ENCODE measurements around the gene FHL3.

FHL3 gene, protein sequence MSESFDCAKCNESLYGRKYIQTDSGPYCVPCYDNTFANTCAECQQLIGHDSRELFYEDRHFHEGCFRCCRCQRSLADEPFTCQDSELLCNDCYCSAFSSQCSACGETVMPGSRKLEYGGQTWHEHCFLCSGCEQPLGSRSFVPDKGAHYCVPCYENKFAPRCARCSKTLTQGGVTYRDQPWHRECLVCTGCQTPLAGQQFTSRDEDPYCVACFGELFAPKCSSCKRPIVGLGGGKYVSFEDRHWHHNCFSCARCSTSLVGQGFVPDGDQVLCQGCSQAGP

DNA sequence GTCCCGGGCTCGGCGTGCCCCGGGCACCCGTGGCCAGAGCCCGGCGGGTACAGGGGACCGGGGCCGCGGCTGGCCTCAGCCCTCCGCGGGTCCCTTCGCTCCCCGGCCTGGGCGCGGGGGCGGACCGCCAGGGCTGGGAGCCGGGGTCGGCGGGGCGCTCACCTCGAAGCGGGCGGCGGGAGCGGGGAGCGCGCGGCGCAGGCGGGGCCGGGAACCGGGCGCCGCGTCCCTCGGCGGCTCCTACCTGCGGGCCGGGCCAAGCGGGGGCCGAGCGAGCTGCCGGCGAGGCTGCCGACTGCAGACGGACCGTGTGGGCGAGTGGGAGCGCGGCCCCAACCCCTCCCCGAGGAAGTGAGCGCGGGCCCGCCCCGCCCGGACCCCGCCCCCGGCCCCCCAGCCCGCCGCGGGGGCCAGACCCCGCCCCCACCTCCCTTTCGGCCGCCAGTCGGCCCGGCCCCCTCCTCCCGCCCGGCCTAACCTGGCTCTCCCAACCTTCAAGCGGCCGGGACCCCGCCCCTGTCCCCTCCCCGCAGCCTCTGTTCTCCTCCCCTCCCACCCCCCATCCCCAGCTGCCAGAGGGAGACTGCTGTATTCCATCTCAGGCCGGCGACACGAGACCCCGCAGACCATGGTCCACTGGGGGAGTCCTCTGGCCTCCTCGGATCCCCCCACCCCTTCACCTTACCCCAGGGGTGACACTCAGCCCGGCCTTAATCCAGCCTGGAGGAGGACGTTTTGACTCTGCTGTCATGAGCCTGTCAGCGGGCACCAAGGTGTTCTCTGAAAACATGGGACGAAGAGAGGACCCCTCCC, at the start of gene FHL3:
FHL3 (minus strand) TSS at position 320 of the 813 bp plus-strand sequence. CDS start 6,102 bp downstream, outside the sequence.
- peak; percentile 98 for DNase-seq

DNA sequence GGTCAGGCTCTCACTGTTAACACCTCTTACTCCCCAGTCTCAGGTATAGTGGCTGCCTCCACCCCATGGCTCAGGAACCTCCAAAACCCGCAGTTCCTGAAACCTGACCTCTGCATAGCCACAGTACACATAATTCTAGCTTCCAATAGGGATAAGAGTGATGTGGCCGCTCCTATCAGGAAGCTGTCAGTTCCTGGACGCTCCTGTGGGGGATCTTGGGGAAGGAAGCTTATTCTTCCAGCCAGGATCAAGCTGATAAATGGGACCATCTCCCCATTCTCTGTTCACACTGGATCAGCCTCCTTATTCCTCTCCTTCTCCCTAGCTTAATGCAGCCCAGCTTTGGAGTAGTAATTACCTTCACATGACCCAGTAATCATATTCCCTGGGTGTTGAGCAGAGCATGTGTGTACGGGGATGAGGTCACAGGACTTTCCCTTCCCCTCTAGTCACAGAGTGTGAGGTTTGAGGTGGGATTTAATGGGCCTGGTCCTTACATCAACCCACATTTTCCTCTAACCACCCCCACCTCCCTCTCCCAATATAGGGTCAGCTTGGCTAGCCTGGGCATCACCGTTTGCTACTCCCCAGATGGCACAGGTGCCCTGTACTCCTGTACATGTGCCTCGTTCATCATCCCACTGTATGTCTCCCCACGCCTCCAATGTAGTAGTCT, 48.2 kb upstream of the FHL3 start:
- peak; percentile 99 for DNase-seq

DNA sequence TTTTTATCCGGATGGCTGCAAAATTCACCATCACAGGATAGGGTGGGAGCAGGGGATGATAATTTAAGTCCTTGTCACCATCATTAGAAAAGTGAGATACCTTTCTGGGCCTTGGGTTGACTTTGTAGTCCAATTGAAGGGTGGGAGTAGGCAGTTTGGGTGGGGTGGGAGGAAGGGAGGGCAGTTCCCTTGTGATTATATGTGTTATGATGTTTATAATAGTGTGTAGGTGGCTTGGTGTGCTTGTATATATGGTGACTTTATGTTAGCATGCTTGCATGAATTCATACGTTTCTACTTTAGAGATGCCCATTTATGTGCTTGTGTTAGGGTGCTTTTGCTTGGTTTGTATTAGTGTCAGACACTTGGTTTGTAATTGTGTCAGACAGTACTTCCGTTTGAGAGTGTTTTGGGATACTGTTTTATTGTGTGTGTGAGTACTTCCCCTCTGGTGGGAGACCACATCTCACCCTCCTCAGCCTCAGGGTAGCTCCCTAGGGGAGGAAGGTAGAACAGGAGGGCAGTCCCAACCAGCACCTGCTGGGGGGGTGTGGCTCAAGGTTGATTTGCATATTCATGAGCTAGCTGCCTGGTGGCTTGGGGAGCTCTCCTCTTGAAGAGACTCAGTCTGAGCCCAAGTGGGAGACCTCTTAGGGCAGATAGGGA, 47.6 kb upstream of the FHL3 start:
- peak; percentile 99 for DNase-seq

DNA sequence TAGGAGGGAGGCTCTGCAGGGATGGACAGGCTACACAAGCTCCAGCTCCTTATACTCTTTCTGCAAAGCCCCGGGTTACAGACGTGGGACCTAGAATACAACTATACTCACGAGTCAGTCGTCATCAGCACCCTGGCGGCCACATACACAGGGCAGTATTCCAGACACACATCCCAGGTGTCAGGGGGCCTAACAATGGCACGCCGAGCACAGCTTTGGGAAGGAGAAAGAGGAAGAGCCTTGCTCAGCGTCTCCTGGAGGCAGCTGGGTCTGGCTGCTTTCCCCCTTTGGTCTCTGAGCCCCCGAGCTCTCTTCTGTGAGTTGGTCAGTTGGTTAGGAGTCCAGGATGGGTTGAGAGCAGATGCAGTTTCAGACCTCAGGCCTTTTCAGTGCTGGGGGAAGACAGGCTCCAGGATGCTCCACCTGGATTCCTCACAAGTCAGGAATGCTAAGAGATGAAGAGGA, 45.8 kb upstream of the FHL3 start:
- no peak for DNase-seq

DNA sequence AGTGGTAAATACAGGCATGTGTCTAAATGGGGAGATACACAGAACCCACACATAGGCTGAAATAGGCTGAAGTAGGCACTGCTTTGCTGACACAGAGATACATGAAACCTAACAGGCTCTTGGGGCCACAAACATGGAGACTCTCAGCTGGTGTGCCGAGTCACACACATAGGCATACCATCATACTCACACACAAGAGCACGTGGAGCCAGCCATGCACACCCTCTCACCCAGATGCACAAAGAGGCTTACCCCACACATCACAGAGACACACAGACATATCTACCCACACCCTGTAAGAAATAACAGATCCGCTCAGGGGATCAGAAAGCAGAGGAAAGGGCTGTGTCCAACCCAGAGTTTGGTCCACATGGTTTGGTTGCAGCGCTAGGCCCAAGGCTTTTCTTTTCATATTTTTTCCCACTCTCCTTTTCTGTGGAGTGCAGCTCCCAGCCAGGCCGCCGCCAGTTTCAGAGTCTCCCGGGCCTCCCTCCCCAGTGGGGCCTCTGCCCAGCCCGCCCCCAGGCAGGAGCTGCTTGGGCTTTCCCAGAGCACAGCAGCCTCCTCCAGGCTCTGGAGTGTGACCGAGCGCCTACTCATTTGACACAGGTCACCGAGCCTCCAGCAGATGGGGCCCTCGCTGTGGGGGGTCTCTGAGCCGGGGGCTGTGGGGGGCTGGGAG, 45.2 kb upstream of the FHL3 start:
- DNase-seq, result no peak

DNA sequence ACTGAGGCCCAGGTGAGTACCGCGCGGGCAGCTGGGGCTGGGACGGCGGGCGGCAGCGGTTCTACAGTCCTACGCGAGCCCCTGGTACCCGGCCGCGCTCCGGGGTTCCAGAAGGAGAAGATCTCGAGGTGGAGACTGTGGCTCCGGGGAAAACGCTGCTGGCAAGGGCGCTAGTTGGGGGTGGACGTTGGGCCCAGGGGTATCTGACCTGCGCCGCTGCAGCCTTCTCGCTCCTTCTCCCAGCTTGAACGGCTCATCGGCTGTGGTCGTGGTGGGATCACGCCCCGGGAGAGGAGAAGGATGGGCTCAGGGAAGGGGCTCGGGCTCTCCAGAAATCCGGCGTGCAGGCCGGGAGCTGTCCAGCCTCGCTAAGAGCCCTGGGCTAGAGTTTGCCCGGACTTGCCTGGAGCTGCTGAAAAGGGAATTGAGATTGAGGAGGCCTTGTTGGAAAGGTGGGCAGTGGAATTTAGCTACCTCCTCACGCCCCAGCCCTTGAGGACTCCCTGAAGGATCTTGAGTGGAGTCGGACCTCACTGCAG, 42.4 kb upstream of the FHL3 start:
- DNase-seq, result no peak

DNA sequence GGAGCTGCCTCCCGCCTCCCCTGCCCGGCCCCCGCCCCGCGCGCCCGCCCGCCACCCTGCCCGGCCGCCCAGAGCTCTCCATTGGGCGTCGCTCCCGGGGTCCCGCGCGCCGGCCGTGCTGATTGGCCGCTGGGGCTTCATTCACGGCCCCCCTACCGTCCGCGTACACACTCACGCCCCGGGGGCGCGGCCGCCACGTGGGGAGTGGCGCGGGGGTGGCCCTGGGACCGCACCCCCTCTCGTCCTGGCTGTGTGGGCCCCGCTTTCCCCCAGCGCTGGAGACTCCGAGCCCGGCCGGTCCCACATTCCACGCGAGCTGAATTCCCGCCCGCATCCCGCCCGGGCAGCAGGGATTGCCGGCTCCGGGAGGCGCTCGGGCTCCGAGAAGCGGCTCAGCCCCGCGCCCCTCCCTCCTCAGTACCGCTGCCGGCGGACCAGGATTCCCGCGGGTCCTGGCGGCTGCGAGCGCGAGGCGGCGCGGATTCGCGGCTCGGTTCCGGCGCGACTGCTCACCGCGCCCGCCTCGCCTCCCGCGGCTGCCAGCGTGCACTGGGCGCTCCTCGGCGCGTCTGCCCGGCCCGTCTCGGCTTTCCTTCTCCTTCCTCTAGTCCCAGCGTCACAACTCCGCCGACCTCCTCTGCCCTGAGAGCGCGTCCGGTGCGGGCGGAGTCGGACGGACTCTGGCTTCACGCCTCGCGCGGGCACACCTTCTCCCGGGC, 41.7 kb upstream of the FHL3 start:
- peak; percentile 99 for DNase-seq

DNA sequence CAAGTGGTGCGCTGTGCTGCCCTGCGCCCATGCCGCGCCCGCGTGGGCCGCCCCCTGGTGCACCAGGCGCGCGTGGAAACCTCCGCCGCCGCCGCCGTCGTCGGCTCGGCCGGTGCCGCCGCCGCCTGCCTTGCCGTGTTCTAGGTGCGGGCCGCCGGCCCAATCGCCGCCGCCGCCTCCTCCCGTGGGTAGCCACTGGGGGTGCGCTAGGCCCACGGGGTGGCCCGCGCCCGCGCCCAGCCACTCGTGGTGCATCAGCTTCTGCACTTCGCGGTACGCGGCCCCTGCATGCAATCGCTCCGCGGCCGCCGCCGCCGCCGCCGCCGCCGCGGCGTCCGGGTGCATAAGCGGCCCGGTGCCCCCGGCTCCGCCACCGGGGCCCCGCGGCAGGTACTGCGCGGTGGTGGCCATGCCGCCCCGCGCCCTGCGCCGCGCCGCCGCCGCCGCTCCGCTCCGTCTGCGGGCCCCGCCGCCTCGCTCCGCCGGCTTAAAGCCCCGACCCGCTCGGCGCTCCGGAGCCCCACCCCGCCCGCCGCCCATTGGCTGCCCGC, 41.1 kb upstream of the FHL3 start, which contains the start of gene POU3F1:
POU3F1 (minus strand) TSS at position 461 of the 551 bp plus-strand sequence; CDS start at position 411, 50 bp downstream.
- no peak for DNase-seq

DNA sequence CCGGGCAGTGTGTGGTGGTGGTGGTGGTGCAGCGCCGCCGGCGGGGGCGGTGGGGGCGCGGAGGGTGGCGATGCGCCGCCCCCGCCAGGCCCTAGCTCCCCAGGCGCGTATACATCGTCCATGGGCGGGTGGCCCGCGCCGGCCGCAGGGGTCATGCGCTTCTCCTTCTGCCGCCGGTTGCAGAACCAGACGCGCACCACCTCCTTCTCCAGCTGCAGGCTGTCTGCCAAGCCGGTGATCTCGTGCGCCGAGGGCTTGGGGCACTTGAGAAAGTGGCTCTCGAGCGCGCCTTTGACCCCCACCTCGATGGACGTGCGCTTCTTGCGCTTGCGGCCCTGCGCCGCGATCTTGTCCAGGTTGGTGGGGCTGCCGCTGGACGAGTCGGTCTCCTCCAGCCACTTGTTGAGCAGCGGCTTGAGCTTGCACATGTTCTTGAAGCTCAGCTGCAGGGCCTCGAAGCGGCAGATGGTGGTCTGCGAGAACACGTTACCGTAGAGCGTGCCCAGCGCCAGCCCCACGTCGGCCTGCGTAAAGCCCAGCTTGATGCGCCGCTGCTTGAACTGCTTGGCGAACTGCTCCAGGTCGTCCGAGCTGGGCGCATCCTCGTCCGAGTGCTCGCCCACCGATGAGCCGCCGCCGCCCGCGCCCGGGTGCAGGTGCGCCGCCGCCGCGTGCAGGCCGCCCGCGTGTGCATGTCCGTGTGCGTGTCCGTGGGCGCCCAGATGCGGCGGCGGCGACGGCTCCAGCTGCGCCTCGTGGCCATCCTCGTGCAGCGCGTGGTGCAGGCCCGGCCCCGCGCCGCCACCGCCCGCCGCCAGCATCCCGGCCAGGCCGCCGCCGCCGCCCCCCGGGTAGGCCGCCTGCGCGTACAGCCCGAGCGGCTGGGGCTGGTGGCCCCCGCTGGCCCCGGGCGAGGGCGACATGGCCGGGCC, 40.4 kb upstream of the FHL3 start:
- DNase-seq, result peak; percentile 95

DNA sequence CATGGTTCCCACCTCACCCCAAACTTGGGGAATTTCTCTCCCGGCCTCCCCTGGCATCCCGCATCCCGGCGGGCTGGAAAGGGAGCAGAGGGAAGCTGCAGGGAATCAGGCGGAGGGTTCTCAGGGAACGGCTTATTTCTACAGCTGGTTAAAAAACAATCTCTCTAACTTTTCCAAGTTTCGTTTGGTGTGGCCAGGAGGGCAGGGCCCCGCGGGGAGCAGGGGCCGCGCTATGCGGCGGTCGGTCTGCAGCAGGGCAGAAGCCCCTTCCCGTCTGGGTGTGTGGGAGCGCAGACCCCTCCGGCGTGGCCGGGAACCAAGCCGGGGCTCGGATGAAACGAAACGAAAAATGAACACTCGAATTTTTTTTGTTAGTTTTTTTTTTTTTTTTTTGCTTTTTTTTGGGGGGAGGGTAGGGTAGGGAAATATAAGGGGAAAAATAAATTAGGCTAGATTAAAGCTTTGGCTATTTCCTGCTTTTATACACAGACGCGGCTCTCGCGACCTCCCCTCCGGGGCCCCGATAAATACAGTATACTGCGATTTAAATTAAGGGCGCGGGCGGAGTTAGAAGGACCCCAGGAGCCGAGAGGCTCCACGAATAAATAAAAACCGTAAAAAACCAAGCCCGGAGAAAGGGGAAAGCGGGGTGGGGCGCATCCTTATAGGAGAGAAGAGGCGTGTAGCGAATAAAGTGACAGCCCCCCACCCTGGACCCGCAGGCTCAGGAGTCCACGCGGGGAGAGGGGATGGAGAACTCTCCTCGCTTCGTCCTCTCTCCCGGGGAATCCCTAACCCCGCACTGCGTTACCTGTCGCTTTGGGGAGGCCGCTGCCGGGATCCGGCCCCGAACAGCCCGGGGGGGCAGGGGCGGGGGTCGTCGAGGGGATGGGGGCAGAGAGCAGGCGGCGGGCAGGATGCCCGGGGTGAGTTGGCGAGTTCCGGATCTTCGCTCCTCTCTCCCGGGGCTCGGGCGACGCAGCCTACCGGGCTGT, 39.2 kb upstream of the FHL3 start:
- no peak for DNase-seq

DNA sequence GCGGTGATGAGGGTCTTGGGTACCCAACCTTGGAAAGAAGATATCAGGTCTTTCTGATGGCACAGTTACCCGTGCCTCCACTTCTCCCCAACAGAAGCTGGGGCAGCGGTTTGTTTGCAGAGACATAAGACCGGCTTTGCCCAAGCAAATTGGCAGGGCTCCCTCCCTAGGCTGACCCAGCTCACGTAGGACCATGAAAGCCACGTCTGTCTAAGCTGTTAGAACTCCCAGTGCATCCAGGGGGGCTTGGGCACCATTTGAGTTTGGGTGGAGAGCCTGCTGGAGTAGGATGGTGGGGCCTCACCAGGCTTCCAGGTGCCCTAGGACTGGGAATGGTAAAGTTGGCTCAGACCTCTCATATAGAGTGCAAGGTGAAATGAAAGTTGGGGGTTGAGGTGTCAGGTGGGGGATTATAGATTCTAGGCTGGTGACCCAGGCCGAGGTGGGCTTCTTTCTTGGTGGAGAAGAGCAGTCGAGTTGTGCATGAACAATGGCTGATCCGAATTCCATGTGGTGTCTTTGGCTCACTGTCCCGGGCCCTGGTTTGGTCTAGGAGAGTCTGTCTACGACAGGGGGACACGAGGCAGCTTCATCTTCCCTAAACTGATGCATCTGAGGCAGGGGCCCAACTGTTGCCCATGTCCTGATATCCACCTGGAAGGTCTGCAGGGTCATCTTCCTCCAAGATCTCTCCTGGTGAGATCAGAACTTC, 37.9 kb upstream of the FHL3 start:
- DNase-seq, result no peak

DNA sequence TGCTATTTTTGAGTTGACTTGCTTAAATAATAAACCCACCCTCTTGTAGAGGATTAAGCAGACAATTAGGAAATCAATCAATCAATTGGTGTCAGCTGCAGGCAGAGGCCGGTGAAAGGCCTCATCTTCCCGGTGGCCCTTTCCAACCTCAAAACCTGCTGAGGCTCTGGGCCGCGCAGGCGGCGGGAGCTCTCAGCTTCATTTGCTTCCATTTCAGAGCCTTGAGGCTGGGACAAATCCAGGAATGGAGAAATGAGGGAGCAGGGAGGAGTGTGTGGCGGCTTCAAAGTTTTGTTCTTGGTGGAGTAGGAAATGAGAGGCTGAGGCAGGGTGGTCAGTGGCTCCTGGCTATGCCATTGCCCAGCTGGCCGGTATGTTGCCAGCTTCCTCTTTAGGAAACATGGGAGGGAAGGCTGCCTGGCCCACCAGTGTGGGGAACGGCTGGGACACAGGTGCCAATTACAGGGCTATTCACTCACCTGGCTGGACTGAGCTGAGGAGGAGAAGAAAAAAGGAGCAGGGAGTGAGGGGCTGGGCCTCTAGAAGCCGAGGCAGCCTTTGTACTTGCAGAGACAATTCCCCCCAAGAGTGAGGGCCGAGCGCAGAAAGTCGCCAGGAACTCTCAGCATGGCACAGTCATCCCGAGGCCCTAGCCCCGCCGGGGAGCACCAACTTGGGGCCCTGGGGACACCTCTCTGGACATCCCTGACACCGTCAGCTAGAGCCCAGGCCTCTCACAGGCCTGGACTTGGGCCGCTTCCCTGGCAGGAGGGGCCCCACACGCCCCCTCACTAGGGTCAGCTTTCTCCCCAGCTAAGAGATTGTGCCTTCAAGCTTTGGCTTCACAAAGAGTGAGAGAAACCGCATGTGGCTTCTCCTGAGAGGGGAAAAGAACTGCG, 36.9 kb upstream of the FHL3 start:
- no peak for DNase-seq

DNA sequence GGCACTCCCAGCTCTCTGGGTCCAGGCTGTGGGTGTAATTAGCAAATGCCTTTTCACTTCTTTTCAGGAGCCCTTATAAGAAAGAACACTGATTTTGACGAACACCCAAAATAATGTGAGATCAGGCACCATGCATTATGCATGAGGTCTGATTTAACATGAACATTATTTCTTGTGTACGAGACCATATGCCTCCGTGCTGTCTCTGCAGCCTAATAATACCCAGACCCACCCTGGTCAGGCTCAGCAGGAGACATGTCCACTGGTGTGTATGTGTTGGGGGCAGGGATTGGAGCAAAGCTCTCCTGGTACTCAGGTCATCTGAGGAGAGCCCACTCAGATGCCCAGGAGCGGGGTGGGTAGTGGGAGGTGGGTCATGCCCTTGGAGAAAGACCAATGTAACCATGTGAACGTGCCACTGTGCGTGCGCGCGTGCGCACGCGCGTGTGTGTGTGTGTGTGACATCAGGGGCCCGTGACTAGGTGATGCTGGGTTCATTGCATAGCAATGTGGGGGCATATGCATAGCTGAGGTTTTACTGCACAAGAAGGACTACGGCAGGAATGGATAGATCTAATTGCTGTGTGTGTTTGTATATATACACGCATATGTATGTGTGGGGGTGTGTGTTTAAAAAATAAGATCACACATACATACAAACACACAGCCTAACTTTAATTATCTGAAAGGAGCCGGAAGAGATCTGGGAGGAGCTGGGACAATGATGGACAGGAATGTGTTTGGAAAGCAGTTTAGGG, 34.2 kb upstream of the FHL3 start:
- no peak for DNase-seq

DNA sequence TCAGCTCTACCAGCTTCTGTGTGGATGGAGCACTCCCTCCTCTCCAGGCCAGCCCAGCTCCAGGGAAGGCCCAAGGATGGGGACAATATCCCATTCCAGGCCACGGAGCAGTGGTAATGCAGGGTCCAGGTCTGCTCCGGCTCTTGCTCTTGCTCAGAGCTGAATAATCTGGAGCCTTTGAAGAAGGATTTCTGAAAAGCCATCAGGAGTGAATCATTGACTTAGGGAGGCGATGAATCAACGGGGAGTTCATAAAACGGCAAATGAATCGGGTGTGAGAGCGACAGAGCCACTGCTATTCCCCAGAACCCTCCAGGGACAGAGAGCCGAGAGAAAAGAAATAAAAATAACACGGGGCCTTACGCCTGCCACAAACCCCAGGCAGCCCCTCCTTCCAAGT, 33.5 kb upstream of the FHL3 start:
- DNase-seq, result no peak

DNA sequence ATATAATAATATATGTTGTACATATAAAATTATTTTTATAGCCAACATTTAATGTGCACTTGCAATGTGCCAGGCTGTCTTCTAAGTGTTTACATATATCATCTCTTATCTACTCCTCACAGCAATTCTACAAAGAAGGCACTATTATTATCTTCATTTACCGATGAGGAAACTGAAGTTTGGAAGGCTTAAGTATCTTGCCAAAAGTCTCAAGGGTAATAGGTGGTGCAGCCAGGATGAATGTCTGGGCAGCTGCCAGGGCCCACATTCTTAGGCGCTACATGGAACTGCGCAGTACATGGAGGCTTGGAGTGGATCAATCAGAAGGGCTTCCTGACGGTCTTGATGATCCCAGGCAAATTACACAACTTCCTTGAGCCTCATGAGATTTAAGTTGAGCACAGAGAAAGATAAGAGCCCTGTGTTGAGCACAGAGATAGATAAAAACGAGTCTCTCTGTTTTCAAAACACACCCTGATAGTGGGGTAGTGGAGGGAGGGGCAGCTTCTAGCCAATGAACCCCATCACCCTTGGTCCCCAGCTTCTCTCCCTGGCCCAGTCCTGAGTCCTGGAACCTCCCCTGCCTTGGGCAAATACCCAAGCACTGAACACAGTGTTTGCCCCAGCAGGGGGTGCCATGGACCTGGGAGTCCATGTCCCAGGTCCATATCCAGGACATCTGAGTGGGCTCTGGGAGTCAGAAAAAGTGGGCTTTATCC, 32.1 kb upstream of the FHL3 start:
- no peak for DNase-seq
